HTR-8/SVneo (cell line): ENCODE measurements around the gene RFTN1.
"Not testable (repeated sequence)": the region's sequence is repeated elsewhere in the genome, so short reads cannot be mapped to it uniquely, and the experiment has no call there.

Source experiments
- DNase-seq: peaks from one replicate; pipeline ENCODE4 v3.0.0; 2011; ENCODE audit warnings: low spot score, mixed read lengths; ENCODE audit not compliant: insufficient read length
- FAIRE-seq: peaks from 2 replicates; lab custom pipeline; 2011; peaks lifted over from hg19 to GRCh38; lab: Jason Lieb, UNC

Gene RFTN1

DNA sequence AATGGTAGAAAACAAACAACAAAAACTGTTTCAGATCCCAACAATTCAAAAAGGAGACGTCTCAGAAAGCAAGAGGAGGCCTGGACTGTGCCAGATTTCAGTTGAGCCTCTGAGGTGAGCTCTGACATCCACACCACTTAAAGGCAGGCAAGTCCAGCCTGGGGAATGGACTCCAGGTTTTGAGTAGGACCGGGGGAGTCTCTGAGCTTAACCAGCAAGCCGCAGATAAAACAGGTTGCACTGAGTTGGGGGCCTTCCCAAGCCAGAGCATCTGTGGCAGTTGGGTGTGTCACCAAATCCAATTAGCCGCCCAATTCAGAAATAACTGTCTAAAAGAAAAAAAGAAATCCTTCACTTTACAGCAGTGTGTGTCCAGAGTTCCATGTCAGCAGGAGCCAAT lies 193.8 kb downstream of the RFTN1 start:
- FAIRE-seq (no peak), DNase-seq (no peak)

DNA sequence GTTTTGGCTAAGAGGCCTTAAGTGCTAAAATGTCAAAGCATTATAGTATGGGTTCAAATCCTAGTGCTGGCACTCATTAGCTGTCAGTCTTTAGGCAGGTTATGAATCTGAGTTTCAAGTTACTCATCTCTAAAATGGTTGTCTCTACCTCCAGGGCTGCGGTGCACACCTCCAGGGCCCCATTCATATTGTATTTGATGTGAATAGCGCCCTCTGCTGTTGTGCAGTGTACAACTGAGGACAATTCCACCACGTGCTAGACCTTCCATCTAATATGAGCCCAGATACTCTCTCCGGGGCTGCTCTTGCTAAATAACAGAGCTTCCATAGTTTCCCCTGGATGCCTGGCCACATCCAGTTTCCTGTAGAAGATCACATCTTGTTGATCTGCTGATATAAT lies 194.2 kb downstream of the RFTN1 start:
- DNase-seq (no peak), FAIRE-seq (no peak)

DNA sequence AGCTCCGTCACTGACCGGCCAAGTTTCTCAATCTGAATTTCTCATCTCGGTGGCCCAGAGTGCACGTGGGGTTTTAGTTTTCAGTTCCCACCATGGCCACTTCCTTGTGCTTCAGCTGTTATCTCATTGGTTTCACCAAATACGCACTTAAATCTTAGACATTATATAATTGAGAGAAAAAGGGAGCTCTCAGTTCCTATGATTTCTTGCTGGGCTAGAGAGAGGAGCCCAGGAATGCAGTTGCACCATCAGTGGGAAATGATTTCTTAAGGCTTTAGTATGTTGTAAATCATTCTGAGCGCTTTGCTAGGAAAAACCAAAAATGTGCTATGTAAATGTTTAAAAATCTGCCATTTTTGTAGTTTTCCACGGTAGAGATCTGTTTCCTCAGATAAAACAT lies 195.3 kb downstream of the RFTN1 start:
- DNase-seq (no peak), FAIRE-seq (no peak)

GRCh38 chr3:16317561-16317945 lies 195.9 kb downstream of the RFTN1 start:
- DNase-seq (no peak), FAIRE-seq (no peak)

- no peak for FAIRE-seq
- no peak for DNase-seq
These were observed 196.5 kb downstream of the RFTN1 start for GRCh38 chr3:16316847-16317560.

DNA sequence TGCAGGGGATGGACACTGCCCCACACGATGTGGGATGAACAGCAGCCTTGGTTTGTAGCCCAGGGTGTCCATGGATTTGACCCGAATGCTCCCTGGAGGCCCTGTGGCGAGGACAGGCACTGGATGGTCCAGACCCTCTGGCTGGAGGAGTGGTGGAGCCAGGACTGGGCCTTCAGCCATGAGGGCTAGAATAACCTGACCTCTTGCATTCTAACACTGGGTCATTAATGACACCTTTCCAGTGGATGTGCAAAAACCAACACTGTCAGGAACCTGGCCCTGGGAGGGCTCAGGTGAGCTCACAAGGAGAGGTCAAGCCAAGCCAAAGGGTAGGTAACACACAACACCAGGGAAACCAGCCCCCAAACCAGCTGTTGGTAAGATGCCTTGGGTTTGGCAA lies 197.1 kb downstream of the RFTN1 start:
- FAIRE-seq (no peak), DNase-seq (no peak)

DNA sequence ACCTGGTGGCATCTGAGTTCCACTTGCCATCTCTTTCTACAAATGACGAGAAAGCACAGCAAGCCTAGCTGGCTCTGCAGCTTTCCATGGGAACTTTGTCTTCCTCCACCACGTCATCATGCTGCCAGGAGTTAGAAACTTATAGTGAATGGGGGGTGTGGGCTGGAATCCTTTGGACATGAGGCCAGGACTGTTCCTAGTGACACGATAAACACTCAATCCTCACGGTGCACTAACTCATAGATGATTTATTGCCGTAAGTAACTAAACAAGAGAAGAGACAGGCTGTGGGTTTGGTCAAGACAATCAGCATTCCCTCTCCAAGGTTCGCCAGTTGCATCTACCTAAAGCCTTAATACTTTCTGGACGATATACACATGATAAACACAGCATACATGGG lies 197.9 kb downstream of the RFTN1 start:
- DNase-seq: no peak
- FAIRE-seq: no peak

DNA sequence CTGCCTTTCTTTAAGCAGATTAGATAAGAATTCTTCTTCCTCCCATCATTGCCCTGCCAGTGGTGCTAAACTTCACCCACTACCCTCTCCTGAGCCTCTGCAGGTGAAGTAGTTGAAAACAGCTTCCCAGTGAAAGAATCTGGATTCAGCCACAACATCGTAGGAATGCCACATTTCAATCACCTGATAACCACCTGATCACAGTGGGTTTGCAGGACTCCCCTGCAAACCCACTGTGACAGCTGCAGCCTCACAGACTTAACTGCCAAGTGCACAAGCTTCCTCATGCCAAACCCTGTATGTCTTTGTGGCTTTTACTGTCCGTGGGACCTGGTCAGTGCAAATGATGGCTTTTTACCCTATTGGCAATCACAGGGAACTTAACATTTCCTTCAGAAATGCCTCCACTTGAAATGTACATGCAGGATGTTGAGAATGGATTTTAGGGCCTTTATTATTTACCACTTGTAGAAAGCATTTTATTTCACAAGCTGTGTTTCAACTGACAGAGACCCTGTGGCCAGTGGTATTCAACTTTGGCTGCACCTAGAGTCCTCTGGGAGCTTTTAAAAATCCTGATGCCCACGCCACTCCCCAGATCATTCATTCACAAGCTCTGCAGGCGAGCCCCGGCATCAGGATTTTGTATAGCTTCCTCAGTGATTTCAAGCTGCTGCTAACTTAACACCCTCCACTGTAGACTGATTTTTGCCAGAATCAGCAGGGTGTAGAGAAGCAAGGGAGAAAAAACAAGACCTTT lies 199.4 kb downstream of the RFTN1 start:
- no peak for DNase-seq
- no peak for FAIRE-seq

GRCh38 chr3:16311960-16312451 lies 201.5 kb downstream of the RFTN1 start:
- no peak for FAIRE-seq
- no peak for DNase-seq

DNA sequence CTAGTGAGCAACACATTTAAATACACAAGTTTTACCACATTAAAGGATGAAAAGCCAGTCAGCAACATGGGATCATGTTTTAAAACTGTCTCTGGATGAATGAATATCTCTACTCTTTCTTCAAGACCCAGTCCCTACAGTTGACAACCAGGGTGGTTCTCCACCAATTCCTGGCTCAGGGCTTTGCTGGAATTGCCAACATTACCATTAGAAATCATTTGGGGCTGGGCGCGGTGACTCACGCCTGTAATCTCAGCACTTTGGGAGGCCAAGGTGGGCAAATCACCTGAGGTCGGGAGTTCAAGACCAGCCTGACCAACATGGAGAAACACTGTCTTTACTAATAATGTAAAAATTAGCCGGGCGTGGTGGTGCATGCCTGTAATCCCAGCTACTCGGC lies 203.0 kb downstream of the RFTN1 start:
- not testable (repeated sequence) for FAIRE-seq, DNase-seq

- DNase-seq: peak; percentile 57
- FAIRE-seq: no peak
These were observed 203.9 kb downstream of the RFTN1 start for GRCh38 chr3:16309558-16309957.

GRCh38 chr3:16308727-16309126 lies 204.8 kb downstream of the RFTN1 start:
- FAIRE-seq: no peak
- no peak for DNase-seq

DNA sequence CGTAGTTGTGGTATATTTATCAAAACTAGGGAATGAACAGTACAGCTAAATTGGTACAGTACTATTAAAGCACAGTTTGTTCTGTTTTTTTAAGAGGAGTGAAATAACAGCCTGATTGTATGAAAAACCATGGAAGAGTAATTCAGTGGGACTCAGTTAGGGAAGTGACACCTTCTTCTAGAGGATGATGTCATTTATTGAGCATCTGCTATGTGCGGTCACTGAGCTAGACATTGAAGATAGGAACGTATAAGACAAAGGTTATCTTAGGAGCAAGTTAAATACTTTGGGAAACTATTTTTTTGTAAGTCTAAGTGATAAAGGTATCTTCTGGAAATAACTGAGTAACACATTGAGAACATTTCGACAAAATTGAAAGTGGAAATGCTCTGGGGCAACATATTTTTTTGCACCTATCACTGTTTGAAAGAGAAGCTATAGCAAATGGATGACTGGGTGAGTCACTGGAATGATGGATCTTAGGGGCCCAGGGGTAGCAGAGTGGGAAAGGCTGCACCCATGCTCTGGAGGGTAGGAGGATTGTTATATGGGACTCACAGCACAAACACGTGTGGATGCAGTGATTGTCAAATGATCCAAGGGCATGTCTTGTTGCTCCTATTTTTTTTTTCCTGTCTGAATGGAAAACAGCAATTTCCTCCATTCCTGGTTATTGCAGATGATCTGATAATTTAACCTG lies 205.5 kb downstream of the RFTN1 start:
- FAIRE-seq: no peak

GRCh38 chr3:16305111-16305541 lies 208.4 kb downstream of the RFTN1 start:
- FAIRE-seq: no peak
- DNase-seq: no peak

More for the DNA sequence above, 205.5 kb downstream of the RFTN1 start:
- no peak for DNase-seq

DNA sequence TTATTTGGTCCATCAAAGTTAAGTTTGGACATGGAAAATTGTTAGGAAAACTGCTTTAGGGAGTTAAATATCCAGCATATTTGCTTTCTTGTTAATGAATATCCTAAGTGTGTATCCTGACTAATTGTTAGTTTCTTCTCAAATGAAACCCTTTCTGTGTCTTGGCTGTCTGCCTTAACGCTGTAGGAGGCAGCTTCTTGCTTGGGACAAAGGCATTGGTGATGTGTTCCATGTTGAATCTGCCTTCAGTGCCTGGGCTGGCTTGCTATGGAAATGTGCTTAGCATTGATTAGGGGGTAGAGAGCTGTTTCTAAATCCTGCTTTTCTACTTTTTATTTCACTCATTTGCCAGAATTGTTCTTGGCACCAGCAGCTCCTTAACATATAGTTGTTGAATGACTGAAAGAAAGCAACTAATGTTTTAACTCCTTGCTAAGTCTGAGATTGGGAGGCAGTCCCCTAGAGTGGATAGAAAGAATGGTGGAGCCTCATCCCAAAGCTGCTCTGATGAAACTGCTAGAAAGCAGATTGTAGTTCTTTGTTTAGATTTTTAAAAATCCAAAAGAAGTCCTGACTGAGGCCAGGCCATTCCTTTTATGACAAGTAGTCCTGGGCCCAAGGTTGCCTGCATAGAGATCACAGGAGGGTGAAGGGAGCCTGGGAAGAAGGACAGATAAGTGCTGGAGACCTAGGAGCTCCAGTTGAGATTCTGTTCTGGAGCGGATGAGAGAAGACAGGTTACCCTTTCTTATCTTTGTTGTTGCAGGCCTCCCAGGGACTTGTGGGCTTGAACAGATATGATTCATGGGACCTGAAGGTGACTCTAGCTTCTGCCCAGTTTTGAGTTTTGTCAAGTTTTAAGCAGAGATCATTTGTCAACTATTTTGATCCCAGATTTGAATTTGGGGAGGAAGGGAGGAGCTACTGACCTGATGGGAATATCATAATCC lies 209.2 kb downstream of the RFTN1 start:
- no peak for DNase-seq

GRCh38 chr3:16303037-16303575 lies 210.4 kb downstream of the RFTN1 start:
- FAIRE-seq: no peak
- no peak for DNase-seq

More for the DNA sequence above, 209.2 kb downstream of the RFTN1 start:
- FAIRE-seq: no peak

GRCh38 chr3:16302082-16302631 lies 211.3 kb downstream of the RFTN1 start:
- FAIRE-seq (no peak), DNase-seq (no peak)

DNA sequence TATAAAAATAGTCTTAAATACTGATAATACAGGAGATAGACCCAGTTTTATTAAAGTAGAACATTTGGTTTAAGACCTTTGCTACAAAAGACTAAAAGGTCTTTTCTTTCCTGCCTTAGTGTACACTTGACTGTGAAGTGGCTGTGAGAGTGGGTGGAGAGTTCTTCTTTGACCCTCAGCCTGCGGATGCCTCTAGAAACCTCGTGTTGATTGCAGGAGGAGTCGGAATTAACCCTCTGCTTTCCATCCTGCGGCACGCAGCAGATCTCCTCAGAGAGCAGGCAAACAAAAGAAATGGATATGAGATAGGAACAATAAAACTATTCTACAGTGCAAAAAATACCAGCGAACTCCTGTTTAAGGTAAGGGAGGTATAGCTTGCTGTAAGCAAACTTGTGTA lies 212.0 kb downstream of the RFTN1 start:
- no peak for FAIRE-seq
- no peak for DNase-seq

DNA sequence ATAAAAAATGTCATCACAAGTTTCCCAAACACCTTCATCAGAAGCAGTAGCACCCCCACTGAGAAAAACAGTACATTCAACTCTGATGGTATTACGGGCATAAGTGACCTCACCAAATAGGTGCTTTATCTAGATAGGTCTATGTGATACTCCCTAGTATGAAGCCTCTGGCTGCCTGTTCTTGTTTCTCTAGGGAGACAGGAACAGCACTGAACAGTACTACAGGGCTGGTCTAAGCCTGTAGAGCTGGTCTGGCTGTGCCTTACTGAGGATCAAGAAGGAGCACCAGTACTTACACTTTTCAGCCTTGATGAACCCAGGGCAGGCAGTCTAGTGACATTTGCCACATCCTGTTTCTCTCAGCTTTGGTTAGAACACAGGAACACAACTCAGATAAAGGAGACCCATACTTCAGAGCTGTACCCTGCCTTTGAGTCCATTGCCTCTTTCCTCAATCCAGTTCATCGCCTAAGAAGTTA lies 212.6 kb downstream of the RFTN1 start:
- DNase-seq: no peak
- no peak for FAIRE-seq
